ENCODE data around the gene RARB. TPM values are rescaled to one million over a fixed set of nuclear protein-coding genes. Genes with fewer than 3 reads are reported as not detected.

RARB gene
- polyA plus RNA-seq, 1 donor from 2014 or later, result 13.2 TPM

GRCh38 chr3:25420147-25420546, 7.9 kb upstream of the RARB start:
- Histone ChIP-seq H3K9me2 (ENCODE audit: insufficient read depth, low read length) (no peaks in the 10 kb centered on the region), H3K36me3 (ENCODE audit: insufficient read depth, low read length) (no peaks in the 10 kb centered on the region), H3F3A (ENCODE audit: insufficient read depth, low read length, poor library complexity, severe bottlenecking) (no peaks in the 10 kb centered on the region), H3K27ac (ENCODE audit: low read length) (no peak overlapping the region), H3K9me3 (ENCODE audit: low read length) (no peaks in the 10 kb centered on the region), H3K9ac (ENCODE audit: low read length) (no peak overlapping the region), H3K4me2 (ENCODE audit: low read length) (no peak overlapping the region), H2AFZ (ENCODE audit: low read depth, low read length) (no peak overlapping the region), H3K4me3 (ENCODE audit: low read length) (no peak overlapping the region), H4K20me1 (ENCODE audit: insufficient read depth) (no peaks in the 10 kb centered on the region), H3K27me3 (ENCODE audit: insufficient read depth, low read depth, low read length) (no peaks in the 10 kb centered on the region), H3K79me2 (replicated peaks; ENCODE audit: insufficient read depth, low read length) (no peaks in the 10 kb centered on the region)
- TF ChIP-seq REST (IDR thresholded peaks at IDR 0.05; ENCODE audit: borderline replicate concordance) (no peak), POLR2AphosphoS5 (IDR thresholded peaks at IDR 0.05) (no peak), CTCF (IDR thresholded peaks at IDR 0.05; ENCODE audit: poor library complexity, severe bottlenecking) (no peak), RAD21 (conservative IDR thresholded peaks at IDR 0.05) (no peak), SMC3 (conservative IDR thresholded peaks at IDR 0.05; ENCODE audit: poor library complexity) (no peak), TAF1 (IDR thresholded peaks at IDR 0.05; ENCODE audit: low read depth) (no peak)

- Histone ChIP-seq H3K27me3 (ENCODE audit: insufficient read depth, low read depth, low read length) (no peaks in the 10 kb centered on the region), H3K79me2 (replicated peaks; ENCODE audit: insufficient read depth, low read length) (no peaks in the 10 kb centered on the region), H2AFZ (ENCODE audit: low read depth, low read length) (no peak overlapping the region), H3K36me3 (ENCODE audit: insufficient read depth, low read length) (no peaks in the 10 kb centered on the region), H3K27ac (ENCODE audit: low read length) (no peak overlapping the region), H3K9ac (ENCODE audit: low read length) (no peak overlapping the region), H3F3A (ENCODE audit: insufficient read depth, low read length, poor library complexity, severe bottlenecking) (no peaks in the 10 kb centered on the region), H4K20me1 (ENCODE audit: insufficient read depth) (no peaks in the 10 kb centered on the region), H3K9me3 (ENCODE audit: low read length) (no peaks in the 10 kb centered on the region), H3K4me3 (ENCODE audit: low read length) (no peak overlapping the region), H3K4me2 (ENCODE audit: low read length) (no peak overlapping the region), H3K9me2 (ENCODE audit: insufficient read depth, low read length) (no peaks in the 10 kb centered on the region)
- TF ChIP-seq RAD21 (conservative IDR thresholded peaks at IDR 0.05) (no peak), EP300 (conservative IDR thresholded peaks at IDR 0.05; ENCODE audit: poor library complexity, severe bottlenecking) (no peak), SMC3 (conservative IDR thresholded peaks at IDR 0.05; ENCODE audit: poor library complexity) (no peak), CTCF (IDR thresholded peaks at IDR 0.05; ENCODE audit: poor library complexity, severe bottlenecking) (no peak), EZH2 (IDR thresholded peaks at IDR 0.05; ENCODE audit: borderline replicate concordance, insufficient read depth, low read length, poor library complexity, severe bottlenecking) (no peak), MXI1 (conservative IDR thresholded peaks at IDR 0.05; ENCODE audit: poor library complexity, severe bottlenecking) (no peak)
These were observed 7.2 kb upstream of the RARB start for GRCh38 chr3:25420885-25421284.

Data from neural cell (in vitro differentiated cells).